NCI-H187 treated with DMSO at 0.1 percent for 48 hours (cell line): Measurements from ENCODE around the gene TSEN15.

Experiments
- DNase-seq: peaks from one replicate; lab custom pipeline; 2025; lab: John Stamatoyannopoulos, UW

TSEN15 gene

DNA sequence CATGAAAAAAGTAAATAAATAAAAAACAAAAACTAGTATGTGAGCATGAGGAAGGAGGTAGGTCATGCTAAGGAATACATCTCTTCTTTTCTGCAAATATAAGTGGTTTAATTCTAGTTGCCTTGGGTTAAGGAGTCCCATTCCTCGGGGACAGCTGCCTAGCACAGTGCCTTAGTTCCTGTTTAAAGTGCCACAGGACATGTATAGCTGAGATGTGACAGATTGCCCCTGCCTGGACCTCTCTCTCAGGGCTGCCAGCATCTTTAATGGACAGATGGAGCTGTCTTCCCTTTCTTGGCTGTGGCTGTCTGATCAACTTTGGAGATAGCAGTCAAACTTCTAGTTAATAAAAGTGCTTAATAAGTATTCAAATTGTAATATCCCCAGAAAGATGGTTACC is 50.0 kb downstream of the TSEN15 start:
- DNase-seq = no peak

DNA sequence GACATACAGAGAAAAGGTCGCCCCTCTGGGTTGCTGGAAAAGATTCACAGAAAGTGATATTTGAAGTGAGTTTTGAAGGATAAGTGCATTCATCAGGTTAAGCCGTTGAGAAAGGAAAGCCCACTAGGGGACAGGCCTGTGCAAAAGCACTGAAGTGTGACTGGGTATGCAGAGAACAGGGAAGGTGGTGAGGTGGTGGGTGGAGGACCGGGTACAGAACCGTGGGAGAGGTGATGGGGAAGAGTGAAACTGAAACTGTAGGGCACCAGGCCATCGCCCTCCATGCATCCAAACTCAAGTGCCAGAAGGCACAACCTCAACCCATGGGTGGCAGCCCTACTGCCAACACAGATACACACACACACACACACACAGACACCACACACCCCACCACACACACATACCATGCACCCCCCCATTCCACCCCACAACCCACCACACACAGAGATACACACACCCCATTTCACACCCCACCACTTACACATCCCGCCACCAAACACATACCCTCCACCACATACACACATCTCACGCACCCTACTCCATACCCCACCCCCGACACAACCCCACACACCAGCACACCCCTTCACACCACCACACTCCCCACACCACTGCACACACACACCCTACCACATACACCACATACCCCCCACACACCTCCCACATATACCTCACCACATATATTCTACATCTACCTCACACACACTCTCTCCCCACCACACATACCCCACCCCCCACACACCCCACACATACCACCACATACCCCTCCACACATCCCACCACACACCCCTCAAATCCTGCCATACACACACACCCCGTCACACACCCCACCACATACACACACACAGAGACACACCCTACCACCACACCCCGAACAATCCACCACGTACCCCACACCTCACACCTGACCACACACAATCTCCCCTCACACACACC is 59.0 kb downstream of the TSEN15 start:
- DNase-seq = no peak

DNA sequence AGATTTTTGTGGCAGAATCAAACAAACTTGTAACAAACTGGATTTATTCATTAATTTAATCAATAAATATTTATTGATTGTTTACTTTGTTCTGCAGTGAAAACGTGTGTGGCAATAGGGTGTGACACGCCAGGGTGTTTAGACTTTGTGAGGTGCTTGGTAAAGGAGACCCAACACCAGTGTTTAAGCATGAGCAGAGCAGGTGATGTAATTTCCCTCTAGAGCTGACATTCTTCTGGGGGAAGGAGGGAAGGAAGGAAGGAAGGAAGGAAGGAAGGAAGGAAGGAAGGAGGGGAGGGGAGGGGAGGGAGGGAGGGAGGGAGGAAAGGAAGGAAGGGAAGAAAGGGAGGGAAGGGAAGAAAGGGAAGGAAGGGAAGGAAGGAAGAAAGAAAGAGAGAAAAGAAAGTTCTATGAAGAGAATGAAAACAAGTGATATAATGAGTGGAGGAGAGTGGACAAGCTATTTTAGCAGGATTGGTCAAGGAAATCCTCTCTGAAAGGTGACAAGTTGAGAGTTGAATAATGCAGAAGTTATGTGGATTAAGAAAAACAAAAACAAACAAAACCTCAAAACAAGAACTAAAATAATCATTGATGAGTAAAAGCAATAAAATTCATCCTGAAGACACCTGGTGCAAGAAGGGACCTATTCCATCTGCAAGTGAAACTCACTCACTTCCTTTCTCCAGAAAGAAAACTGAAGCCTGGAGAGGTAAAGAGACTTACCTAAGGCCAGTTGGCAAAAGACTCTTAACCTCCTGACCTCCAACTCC is 60.8 kb downstream of the TSEN15 start:
- DNase-seq = no peak

DNA sequence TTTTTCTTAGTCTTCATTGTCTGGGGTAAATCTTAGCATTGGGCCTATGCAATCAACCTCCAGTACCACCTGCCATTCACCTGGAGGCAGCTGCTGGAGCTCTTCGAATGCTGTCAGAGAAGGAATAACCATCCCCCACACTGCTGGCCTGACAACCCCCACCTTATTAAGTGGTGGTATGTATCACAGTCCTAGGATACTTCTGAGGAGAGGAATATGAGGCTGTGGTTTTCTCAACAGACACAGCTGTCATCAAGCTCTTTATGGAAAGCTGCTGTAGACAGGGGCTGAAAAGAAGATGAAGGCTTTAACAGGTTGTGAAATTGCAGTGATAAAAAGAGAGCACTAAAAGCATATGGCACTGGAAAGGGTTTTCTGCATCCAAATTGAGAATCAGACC is 61.7 kb downstream of the TSEN15 start:
- no peak for DNase-seq

DNA sequence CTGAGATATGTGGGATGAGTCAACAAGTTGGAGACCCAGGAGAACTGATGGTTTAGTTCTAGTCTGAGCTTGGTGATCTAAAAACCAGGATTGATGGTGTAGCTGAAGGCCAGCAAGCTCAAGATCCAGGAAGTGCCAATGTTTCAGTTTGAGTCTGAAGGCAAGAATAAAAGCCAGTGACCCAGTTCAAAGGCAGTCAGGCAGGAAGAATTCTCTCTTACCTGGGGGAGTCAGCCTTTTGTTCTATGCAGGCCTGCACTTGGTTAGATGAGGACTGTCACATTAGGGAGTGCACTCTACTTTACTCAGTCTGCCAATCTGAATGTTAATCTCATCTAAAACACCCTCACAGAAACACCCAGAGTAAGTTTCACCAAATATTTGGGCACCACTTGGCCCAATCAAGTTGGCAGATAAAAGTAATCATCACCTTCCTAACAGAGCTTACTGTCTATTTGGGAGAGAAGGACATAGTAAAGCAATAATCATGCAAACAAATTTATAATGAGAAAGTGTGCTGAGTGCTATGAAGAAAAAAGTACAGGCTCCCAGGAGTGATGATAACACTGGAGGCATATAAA is 63.4 kb downstream of the TSEN15 start:
- DNase-seq = no peak

DNA sequence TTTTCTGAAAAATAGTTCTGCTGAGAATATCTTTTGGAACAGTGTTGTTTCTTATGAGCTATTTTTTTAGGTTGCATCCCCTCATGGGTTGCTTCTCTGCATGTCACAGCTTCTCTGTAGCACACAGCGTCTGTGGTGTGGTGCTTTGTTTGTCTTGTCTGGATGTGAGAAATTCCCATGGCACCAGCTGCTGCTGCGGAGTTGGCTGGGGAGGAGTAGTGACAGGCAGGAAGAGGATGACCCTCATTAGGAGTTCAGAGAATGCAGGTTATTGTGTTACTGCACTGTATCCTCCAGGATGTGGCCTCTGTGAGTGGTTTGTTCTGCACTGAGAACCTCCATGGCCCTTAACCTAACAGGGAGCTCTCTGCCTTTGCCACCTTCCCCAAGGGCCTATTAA is 64.8 kb downstream of the TSEN15 start:
- no peak for DNase-seq

DNA sequence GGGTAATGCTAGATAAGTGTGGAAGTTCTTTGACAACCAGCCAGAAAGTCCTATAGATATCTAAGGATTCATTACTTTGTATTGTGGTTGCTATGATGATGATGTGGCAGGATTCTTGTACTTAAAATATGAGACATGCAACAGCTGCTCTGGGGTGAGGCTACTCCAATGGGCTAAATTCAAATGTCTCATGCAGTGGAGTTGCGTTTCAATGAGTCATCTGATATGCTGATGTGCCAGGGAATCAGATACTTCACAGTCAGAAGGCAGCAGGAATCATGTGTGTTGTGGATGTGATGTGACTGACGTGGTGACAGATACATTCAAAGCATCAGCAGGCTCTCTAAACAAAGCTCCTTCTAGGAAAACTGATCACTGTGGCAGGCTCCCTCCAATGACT is 66.5 kb downstream of the TSEN15 start:
- DNase-seq = no peak
